B cell (primary cell): ENCODE results near the gene ZNF282. TPM values are rescaled to one million over a fixed set of nuclear protein-coding genes. Genes with fewer than 3 reads are reported as not detected.

Source experiments
- ATAC-seq: fragments of 200-7000 bp; cut with Tn5 transposase; one replicate; pipeline ENCODE4 v1.10.0; 2021; ENCODE audit warnings: low read depth, mild to moderate bottlenecking, moderate number of reproducible peaks, moderate library complexity
- CTCF ChIA-PET: fragments of 350-600 bp; sonication (Branson Sonifier 250); formaldehyde crosslinking; loops from one replicate; lab custom pipeline; 2021; ENCODE audit warnings: antibody characterized with exemption, inconsistent platforms; lab: Charles Lee
- POLR2A ChIA-PET: fragments of 350-600 bp; sonication (Branson Sonifier 250); formaldehyde crosslinking; loops from one replicate; lab custom pipeline; 2021; ENCODE audit warnings: antibody characterized with exemption; lab: Charles Lee
- DNase-seq: peaks from one replicate; pipeline ENCODE4 v3.0.0; 2013
- H2AFZ ChIP-seq: 2 replicates; pipeline ENCODE4 v1.6.1; 2012; ENCODE audit warnings: mild to moderate bottlenecking, low read depth, low read length; ENCODE audit not compliant: insufficient read depth, poor library complexity, severe bottlenecking
- H3K27ac ChIP-seq, 2 donors: 1 replicate in 1 of 2; 2 replicates in 1 of 2; pipeline ENCODE4 v1.5.1; 2012 to 2013; ENCODE audit warnings: low read length in 2 of 2, mild to moderate bottlenecking in 2 of 2, moderate library complexity in 1 of 2
- H3K27me3 ChIP-seq, 4 experiments: fragments of 200-600 bp in 1 of 4; sonication (generic) in 1 of 4; replicated peaks in 1 of 4; 1 replicate in 2 of 4; 2 replicates in 2 of 4; pipeline versions ENCODE4 v1.6.1 to v1.7.0; 2013 to 2016; ENCODE audit warnings: low read length in 3 of 4, mild to moderate bottlenecking in 2 of 4, mixed read lengths in 1 of 4, moderate library complexity in 1 of 4; ENCODE audit not compliant: insufficient read depth in 4 of 4, control insufficient read depth in 3 of 4; ENCODE audit errors: control extremely low read depth in 1 of 4
- H3K36me3 ChIP-seq, 2 experiments: replicated peaks in 1 of 2; 1 replicate in 1 of 2; 2 replicates in 1 of 2; pipeline versions ENCODE4 v1.6.1 to v1.7.1; 2013; ENCODE audit warnings: low read length in 1 of 2; ENCODE audit not compliant: insufficient read depth in 2 of 2, control insufficient read depth in 1 of 2; ENCODE audit errors: control extremely low read depth in 1 of 2, extremely low read depth in 1 of 2
- H3K4me1 ChIP-seq, 2 donors: fragments of 200-600 bp in 1 of 2; sonication (generic) in 1 of 2; 1 replicate in 1 of 2; 2 replicates in 1 of 2; pipeline versions ENCODE4 v1.5.1 to v1.6.1; 2013 to 2017; ENCODE audit warnings: low read length in 2 of 2; ENCODE audit not compliant: control insufficient read depth in 2 of 2, insufficient read depth in 2 of 2
- H3K4me2 ChIP-seq: replicated peaks from 2 replicates; pipeline ENCODE3; 2012; ENCODE audit warnings: mild to moderate bottlenecking, low read depth, low read length; ENCODE audit not compliant: poor library complexity, severe bottlenecking
- H3K4me3 ChIP-seq, 5 experiments: fragments of 200-600 bp in 1 of 5; sonication (generic) in 1 of 5; 1 replicate in 3 of 5; 2 replicates in 2 of 5; pipeline versions ENCODE4 v1.5.1 to v1.7.0; 2011 to 2016; ENCODE audit warnings: low read length in 4 of 5, mild to moderate bottlenecking in 4 of 5, low read depth in 2 of 5, control low read depth in 1 of 5, moderate library complexity in 1 of 5; ENCODE audit not compliant: insufficient read depth in 1 of 5; ENCODE audit errors: control extremely low read depth in 1 of 5, extremely low read depth in 1 of 5
- H3K79me2 ChIP-seq: fragments of 200-600 bp; sonication (generic); one replicate; pipeline ENCODE4 v1.6.0; 2016; ENCODE audit warnings: low read length; ENCODE audit not compliant: control insufficient read depth, insufficient read depth
- H3K9ac ChIP-seq: fragments of 200-600 bp; sonication (generic); 2 replicates; pipeline ENCODE4 v1.6.1; 2017; ENCODE audit warnings: mild to moderate bottlenecking, low read length, moderate library complexity
- H3K9me3 ChIP-seq, 3 donors: one replicate each; pipeline versions ENCODE4 v1.6.1 to v1.7.1; 2013; ENCODE audit warnings: low read length in 2 of 3; ENCODE audit not compliant: control insufficient read depth in 2 of 3, insufficient read depth in 1 of 3; ENCODE audit errors: control extremely low read depth in 1 of 3
- H4K20me1 ChIP-seq: 2 replicates; pipeline ENCODE4 v1.6.0; 2012; ENCODE audit warnings: mild to moderate bottlenecking, low read length; ENCODE audit not compliant: insufficient read depth, control insufficient read depth, poor library complexity, severe bottlenecking
- H3K27ac Mint-ChIP-seq: one replicate; pipeline ENCODE4 v1.8.0; 2021; ENCODE audit warnings: mixed read lengths
- H3K27me3 Mint-ChIP-seq: one replicate; pipeline ENCODE4 v1.8.0; 2021; ENCODE audit warnings: mixed read lengths
- H3K4me1 Mint-ChIP-seq: one replicate; pipeline ENCODE4 v1.8.0; 2021; ENCODE audit warnings: mixed read lengths
- H3K4me3 Mint-ChIP-seq: one replicate; pipeline ENCODE4 v1.8.0; 2021; ENCODE audit warnings: mixed read lengths
- H3K9me3 Mint-ChIP-seq: one replicate; pipeline ENCODE4 v1.8.0; 2022; ENCODE audit warnings: mixed read lengths; ENCODE audit not compliant: insufficient read depth
- EZH2 ChIP-seq: IDR thresholded peaks from 2 replicates; pipeline ENCODE4 v1.6.1; 2012; ENCODE audit warnings: borderline replicate concordance, low read depth, mild to moderate bottlenecking, moderate library complexity, low read length; ENCODE audit not compliant: insufficient read depth, poor library complexity, severe bottlenecking
- WGBS: methylation state at CpG from one replicate; pipeline ENCODE4 v1.1.5; 2013; ENCODE audit warnings: missing lambda C conversion rate; ENCODE audit not compliant: insufficient coverage; 5-methylcytosine and 5-hydroxymethylcytosine counted together
- intact Hi-C: fragments of 100-400 bp; cut with micrococcal nuclease; formaldehyde crosslinking; loops from one replicate; pipeline ENCODE4 v1.10.0; 2022
- polyA plus RNA-seq: library from polyadenylated mRNA; depleted of rRNA; stranded (reverse); fragments of >200 nt; gene quantifications from 2 replicates; pipeline ENCODE4 v1.2.3, GENCODE V29; 2012
- total RNA-seq, 2 donors: library from RNA; stranded (reverse); fragments of 120-200 nt in 1 of 2; gene quantifications; 1 replicate in 1 of 2; 2 replicates in 1 of 2; pipeline versions ENCODE4 v1.2.3 to v1.2.4, GENCODE V29; 2013 to 2022
- TF ChIP-seq, protein P1 (sequence below): fragments of 200-600 bp; IDR thresholded peaks from one replicate; pipeline ENCODE4 v1.8.0; 2022; ENCODE audit warnings: antibody characterized with exemption, mild to moderate bottlenecking

The ZNF282 gene
- total and polyA plus RNA-seq, 2 donors (not counting 1 experiment from before 2014, with no cell fraction given), result 8.3 to 25.7 TPM

GRCh38 chr7:149179241-149179640, 16.1 kb upstream of the ZNF282 start:
- Mint-ChIP-seq H3K4me1 (no peaks in the 10 kb centered on the region), H3K27me3 (no peaks in the 10 kb centered on the region), H3K27ac (no peak overlapping the region), H3K9me3 (no peaks in the 10 kb centered on the region), H3K4me3 (no peak overlapping the region)
- no peak overlapping the region for H3K4me2 ChIP-seq
- ChIA-PET POLR2A (no interaction called here), CTCF (no interaction called here)
- ATAC-seq (no peak), DNase-seq (no peak)
- intact Hi-C loops, result no loop called here
- WGBS, result 97% methylated on average over 15 of the region's 19 CpGs
- no peak overlapping the region for H2AFZ ChIP-seq
- H3K79me2 ChIP-seq, result no peaks in the 10 kb centered on the region
- H3K36me3 ChIP-seq, result peaks cover 7 to 51% of the 10 kb centered on the region in 2 experiments
- no peaks in the 10 kb centered on the region for H3K27me3 ChIP-seq
- H4K20me1 ChIP-seq, result no peaks in the 10 kb centered on the region
- no peaks in the 10 kb centered on the region for H3K4me1 ChIP-seq
- H3K9me3 ChIP-seq, result no peaks in the 10 kb centered on the region
- no peak for TF ChIP-seq EZH2
- TF ChIP-seq, protein P1, sequence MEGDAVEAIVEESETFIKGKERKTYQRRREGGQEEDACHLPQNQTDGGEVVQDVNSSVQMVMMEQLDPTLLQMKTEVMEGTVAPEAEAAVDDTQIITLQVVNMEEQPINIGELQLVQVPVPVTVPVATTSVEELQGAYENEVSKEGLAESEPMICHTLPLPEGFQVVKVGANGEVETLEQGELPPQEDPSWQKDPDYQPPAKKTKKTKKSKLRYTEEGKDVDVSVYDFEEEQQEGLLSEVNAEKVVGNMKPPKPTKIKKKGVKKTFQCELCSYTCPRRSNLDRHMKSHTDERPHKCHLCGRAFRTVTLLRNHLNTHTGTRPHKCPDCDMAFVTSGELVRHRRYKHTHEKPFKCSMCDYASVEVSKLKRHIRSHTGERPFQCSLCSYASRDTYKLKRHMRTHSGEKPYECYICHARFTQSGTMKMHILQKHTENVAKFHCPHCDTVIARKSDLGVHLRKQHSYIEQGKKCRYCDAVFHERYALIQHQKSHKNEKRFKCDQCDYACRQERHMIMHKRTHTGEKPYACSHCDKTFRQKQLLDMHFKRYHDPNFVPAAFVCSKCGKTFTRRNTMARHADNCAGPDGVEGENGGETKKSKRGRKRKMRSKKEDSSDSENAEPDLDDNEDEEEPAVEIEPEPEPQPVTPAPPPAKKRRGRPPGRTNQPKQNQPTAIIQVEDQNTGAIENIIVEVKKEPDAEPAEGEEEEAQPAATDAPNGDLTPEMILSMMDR, result no peak
- H3K27ac ChIP-seq, result no peak overlapping the region
- no peak overlapping the region for H3K9ac ChIP-seq
- no peak overlapping the region for H3K4me3 ChIP-seq

DNA sequence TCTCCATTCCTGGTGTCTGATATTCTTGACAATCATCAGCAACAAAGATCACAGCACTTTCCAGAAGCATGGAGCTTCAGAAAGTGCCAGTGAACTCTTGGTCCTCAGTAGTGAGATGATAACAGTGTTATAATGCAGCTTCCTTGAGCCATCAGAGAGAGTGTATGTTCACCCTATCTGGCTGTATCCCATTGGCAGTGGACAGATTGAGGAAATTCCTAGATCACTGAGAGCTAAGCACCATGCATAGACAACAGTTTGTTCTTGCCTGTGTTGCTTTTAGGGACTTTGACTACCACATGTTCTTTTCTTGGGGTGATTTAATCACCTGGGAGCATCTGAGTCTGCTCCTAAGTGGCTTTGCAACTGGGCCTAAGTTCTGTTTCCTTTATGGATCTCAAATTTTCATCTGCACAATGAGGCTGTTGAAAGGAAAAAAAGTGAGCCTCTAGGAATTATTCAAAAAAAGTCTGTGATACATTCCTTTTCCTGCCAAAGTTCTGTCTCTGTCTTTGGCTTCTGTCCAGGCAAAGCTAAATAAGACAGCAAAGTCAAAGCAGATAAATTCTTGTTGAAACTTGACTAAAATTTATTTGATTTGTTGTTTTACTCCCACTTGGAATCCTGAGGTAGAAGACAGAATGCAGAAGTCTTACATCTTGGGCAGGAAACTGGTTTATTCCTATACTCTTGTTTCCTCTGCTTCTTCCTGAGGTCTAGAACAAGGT, 14.5 kb upstream of the ZNF282 start:
- ATAC-seq (no peak), DNase-seq (no peak)
- H3K4me1 ChIP-seq, result no peaks in the 10 kb centered on the region
- H3K27me3 Mint-ChIP-seq, result no peaks in the 10 kb centered on the region
- H3K27me3 ChIP-seq, result no peaks in the 10 kb centered on the region
- intact Hi-C loops, result no loop called here
- H3K9ac ChIP-seq, result no peak overlapping the region
- H3K79me2 ChIP-seq, result no peaks in the 10 kb centered on the region
- no peak overlapping the region for H3K27ac Mint-ChIP-seq
- H3K9me3 ChIP-seq, result no peaks in the 10 kb centered on the region
- POLR2A ChIA-PET, result no interaction called here
- H3K36me3 ChIP-seq, result peaks cover 7 to 45% of the 10 kb centered on the region in 2 experiments
- no peak overlapping the region for H3K4me3 Mint-ChIP-seq
- H3K4me3 ChIP-seq, result no peak overlapping the region
- no peak overlapping the region for H2AFZ ChIP-seq
- TF ChIP-seq EZH2, result no peak
- TF ChIP-seq, protein P1, result no peak
- no peak overlapping the region for H3K27ac ChIP-seq
- H3K4me1 Mint-ChIP-seq, result no peaks in the 10 kb centered on the region
- H4K20me1 ChIP-seq, result no peaks in the 10 kb centered on the region
- no peak overlapping the region for H3K4me2 ChIP-seq
- no peaks in the 10 kb centered on the region for H3K9me3 Mint-ChIP-seq
- CTCF ChIA-PET, result interaction anchor here (0.8 to 0.9 kb wide), 2 partner anchors 15 to 115 kb away, joined by 3 to 4 read pairs; partner anchors contain the start of gene ZNF282
